ENCODE measurements around the gene MKRN2.

The MKRN2 gene

GRCh38 chr3:12578742-12579141 lies 21.9 kb downstream of the MKRN2 start:
- DNase-seq (ENCODE audit: low spot score), result no peak
- no peak for TF ChIP-seq CTCF (IDR thresholded peaks at IDR 0.05; ENCODE audit: extremely low read depth, missing control alignments)

- TF ChIP-seq CTCF (IDR thresholded peaks at IDR 0.05; ENCODE audit: extremely low read depth, missing control alignments), result no peak
- DNase-seq (ENCODE audit: low spot score), result no peak
Observed at GRCh38 chr3:12579456-12579855, 22.6 kb downstream of the MKRN2 start.

DNA sequence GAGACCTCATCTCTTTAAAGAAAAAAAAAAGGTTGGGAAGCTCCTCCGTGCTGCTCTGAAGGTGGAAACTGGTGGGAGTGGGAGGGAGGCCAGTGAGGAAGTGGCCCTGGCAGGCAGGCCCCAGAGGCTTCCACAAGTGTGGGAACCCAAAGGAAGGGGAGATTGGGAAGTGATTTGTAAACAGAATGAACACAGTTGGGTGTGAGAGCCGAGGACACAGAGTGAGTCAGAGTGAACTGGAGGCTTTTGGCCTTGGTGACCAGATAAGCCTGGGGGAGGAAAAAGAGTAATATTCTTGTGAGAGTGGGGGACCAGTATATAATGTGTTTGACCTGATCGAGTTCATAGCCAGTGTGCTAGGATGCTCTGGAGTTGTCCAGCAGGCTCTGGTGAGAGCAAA lies 23.0 kb downstream of the MKRN2 start:
- no peak for TF ChIP-seq CTCF (IDR thresholded peaks at IDR 0.05; ENCODE audit: extremely low read depth, missing control alignments)

DNA sequence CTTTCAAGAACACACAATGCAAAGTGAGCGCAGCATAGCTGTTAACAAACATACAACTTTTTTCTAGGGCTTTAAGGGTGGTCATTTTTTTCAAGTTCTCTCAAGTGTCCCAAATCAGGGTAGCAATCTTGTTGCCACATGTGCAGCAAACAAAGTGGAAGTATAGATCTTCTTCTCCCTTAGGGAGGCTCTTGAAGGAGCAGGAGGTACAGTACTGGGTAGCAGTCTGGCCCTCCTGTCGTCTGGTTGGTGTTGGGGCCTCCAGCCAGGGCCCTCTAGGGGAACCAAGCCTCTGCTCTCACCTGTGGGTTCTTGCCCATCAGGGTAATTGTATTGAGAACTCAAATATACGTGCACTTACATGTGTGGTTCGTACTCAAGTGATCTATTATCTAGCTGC lies 25.8 kb downstream of the MKRN2 start:
- DNase-seq (ENCODE audit: low spot score), result no peak
- TF ChIP-seq CTCF (IDR thresholded peaks at IDR 0.05; ENCODE audit: extremely low read depth, missing control alignments), result no peak

More for the DNA sequence above, 23.0 kb downstream of the MKRN2 start:
- DNase-seq (ENCODE audit: low spot score), result no peak

DNA sequence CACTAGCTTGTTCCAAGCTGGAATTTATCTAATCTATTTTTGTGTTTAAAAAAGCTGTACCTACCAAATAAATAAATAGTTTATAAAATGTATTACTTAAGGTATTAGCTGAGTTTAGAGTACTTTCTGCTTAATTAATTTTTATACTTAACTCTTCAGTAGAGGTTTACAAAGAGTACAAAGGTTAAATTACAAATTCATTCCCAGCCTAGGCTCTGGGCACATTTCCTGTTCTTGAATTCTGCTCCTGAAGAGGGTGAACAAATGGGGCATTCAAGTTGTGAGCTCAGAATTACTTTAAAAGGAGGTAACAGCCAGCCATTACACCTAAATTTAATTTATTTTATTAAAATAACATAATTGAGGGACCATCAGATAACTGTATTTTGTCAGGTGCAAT lies 26.4 kb downstream of the MKRN2 start:
- no peak for TF ChIP-seq CTCF (IDR thresholded peaks at IDR 0.05; ENCODE audit: extremely low read depth, missing control alignments)
- no peak for DNase-seq (ENCODE audit: low spot score)

GRCh38 chr3:12584083-12584482 lies 27.2 kb downstream of the MKRN2 start:
- DNase-seq (ENCODE audit: low spot score), result no peak
- TF ChIP-seq CTCF (IDR thresholded peaks at IDR 0.05; ENCODE audit: extremely low read depth, missing control alignments), result no peak

DNA sequence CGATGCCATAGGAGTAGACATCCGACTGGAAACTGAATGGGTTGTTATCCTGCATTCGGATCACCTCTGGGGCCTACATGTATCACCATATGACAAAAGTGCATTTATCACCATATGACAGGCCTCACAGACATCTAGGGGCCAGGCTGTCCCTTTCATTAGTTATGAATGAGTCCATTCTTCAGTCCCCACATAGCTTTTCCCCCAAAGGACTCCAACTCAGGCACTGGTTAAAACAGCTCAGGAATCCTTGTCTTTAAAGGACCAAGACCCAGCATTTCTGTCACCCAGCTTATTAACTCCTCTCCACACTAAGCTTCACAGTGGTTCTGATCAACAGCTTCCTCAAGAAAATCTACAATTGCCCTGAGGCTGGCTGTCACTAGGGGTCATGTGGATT lies 28.3 kb downstream of the MKRN2 start:
- no peak for TF ChIP-seq CTCF (IDR thresholded peaks at IDR 0.05; ENCODE audit: extremely low read depth, missing control alignments)

More for the DNA sequence above, 28.3 kb downstream of the MKRN2 start:
- no peak for DNase-seq (ENCODE audit: low spot score)

Data from GM20000 (cell line).